Measurements from ENCODE around the gene VSIG10L2.

VSIG10L2 gene

DNA sequence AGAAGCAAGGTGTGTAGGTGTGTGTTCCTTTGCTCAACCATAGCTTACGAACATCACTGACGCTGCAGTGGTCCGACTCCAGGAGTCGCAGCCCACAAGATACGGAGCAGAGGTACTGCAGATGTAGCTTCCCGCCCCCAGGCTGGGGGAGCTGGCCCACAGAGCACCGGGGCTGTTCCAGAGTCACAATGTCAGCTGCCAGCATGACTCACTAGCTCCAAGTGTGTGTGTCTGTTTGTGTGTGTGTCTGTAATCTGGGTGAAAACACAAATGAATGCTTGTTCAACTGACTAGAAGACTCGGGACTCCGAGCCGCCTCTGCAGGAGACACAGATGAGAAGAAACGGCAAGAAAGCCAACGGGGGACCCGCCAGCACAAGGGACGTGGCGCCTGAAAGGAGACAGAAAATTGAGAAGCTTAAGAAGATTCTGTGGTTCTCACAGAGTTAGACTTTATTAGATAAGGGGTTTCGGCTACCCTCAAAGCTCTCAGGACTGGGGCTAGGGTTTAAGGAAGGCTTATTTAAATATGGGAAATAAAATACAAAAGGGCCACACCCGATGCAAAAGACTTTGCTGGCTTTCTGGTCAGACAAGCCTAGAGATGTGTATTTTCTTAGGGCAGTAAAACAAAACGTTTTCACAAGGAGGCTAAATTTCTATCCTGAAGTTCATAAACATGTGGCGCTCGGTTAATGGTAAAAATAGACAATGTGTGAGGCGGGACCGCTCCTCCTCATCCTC lies 10.7 kb downstream of the VSIG10L2 start:
- Histone ChIP-seq H3K4me1 (ENCODE audit: control insufficient read depth, insufficient read depth, low read length) (no peaks in the 10 kb centered on the region), H3K4me2 (ENCODE audit: low read length) (no peak overlapping the region), H3K4me3 (ENCODE audit: low read length) (no peak overlapping the region), H3K9ac (ENCODE audit: low read depth, low read length) (no peak overlapping the region), H3K36me3 (ENCODE audit: insufficient read depth, low read length) (no peaks in the 10 kb centered on the region), H3K9me3 (replicated peaks; ENCODE audit: low read length) (no peaks in the 10 kb centered on the region), H3K27me3 (ENCODE audit: control insufficient read depth, insufficient read depth, low read length) (peaks cover 16% of the 10 kb centered on the region)

DNA sequence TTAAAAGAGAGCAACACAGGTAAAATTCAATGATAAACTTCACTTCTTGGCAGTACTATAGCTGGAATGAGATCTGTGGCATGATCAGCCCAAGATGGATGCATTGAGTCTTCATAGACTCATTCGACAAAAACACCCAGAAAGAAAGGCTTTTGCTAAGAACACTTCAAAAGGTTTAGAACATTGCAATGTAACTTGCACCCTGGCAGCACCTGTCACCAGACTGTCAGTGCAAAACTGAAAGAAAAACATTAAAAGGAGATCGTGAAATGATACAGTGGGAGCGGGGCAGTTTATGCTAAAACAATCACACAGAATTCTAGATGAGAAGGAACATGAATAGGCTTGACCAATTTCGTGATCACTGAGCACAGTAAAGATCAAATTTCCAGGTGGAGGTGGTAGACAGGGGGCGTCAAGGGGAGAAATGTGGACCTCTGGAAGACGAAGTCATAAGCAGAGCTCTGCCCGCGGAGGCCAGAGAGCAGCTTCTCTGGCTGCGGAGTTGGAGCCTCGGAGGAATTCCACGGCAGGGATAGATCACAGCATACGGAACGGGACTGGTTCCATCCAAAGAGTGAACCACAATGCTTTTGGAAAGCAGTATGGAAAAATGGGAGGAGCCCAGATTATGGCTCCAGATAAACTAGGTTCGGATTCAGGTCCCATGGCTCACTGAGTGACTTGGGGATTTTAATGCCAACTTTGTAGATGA lies 11.9 kb downstream of the VSIG10L2 start:
- H3K9me3 ChIP-seq (replicated peaks; ENCODE audit: low read length): no peaks in the 10 kb centered on the region
- H3K4me2 ChIP-seq (ENCODE audit: low read length): no peak overlapping the region
- H3K4me1 ChIP-seq (ENCODE audit: control insufficient read depth, insufficient read depth, low read length): no peaks in the 10 kb centered on the region
- peaks cover 12% of the 10 kb centered on the region for H3K27me3 ChIP-seq (ENCODE audit: control insufficient read depth, insufficient read depth, low read length)
- H3K36me3 ChIP-seq (ENCODE audit: insufficient read depth, low read length): no peaks in the 10 kb centered on the region
- no peak overlapping the region for H3K9ac ChIP-seq (ENCODE audit: low read depth, low read length)
- no peak overlapping the region for H3K4me3 ChIP-seq (ENCODE audit: low read length)

- H3K4me1 ChIP-seq (ENCODE audit: control insufficient read depth, insufficient read depth, low read length): no peaks in the 10 kb centered on the region
- peaks cover 4% of the 10 kb centered on the region for H3K27me3 ChIP-seq (ENCODE audit: control insufficient read depth, insufficient read depth, low read length)
- H3K9me3 ChIP-seq (replicated peaks; ENCODE audit: low read length): no peaks in the 10 kb centered on the region
- no peak overlapping the region for H3K4me2 ChIP-seq (ENCODE audit: low read length)
- H3K36me3 ChIP-seq (ENCODE audit: insufficient read depth, low read length): no peaks in the 10 kb centered on the region
- H3K4me3 ChIP-seq (ENCODE audit: low read length): no peak overlapping the region
- no peak overlapping the region for H3K9ac ChIP-seq (ENCODE audit: low read depth, low read length)
These were observed 13.1 kb downstream of the VSIG10L2 start for GRCh38 chr11:125958872-125959400.

GRCh38 chr11:125959511-125959910 lies 13.7 kb downstream of the VSIG10L2 start:
- H3K9ac ChIP-seq (ENCODE audit: low read depth, low read length): no peak overlapping the region
- H3K27me3 ChIP-seq (ENCODE audit: control insufficient read depth, insufficient read depth, low read length): peaks cover under 1% of the 10 kb centered on the region
- no peaks in the 10 kb centered on the region for H3K4me1 ChIP-seq (ENCODE audit: control insufficient read depth, insufficient read depth, low read length)
- H3K36me3 ChIP-seq (ENCODE audit: insufficient read depth, low read length): no peaks in the 10 kb centered on the region
- H3K4me3 ChIP-seq (ENCODE audit: low read length): no peak overlapping the region
- H3K4me2 ChIP-seq (ENCODE audit: low read length): no peak overlapping the region
- H3K9me3 ChIP-seq (replicated peaks; ENCODE audit: low read length): no peaks in the 10 kb centered on the region

DNA sequence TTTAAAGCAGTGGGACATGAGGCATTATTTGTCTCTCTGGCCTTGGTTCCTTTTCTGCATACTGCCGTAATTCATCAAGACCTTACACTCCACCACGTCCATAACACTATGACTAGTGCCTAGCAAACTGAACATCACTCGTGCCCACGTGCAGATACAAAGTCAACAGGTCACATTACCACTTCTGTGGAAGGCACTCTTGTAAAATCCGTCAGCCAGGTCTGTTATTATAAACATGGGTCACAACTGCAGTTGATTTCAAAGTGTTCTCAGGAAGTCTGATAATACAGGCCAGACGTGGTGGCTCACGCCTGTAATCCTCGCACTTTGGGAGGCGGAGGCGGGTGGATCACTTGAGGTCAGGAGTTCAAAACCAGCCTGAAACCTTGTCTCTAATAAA lies 14.1 kb downstream of the VSIG10L2 start:
- Histone ChIP-seq H3K9ac (ENCODE audit: low read depth, low read length) (no peak overlapping the region), H3K27me3 (ENCODE audit: control insufficient read depth, insufficient read depth, low read length) (no peaks in the 10 kb centered on the region), H3K4me3 (ENCODE audit: low read length) (no peak overlapping the region), H3K9me3 (replicated peaks; ENCODE audit: low read length) (no peaks in the 10 kb centered on the region), H3K36me3 (ENCODE audit: insufficient read depth, low read length) (no peaks in the 10 kb centered on the region), H3K4me1 (ENCODE audit: control insufficient read depth, insufficient read depth, low read length) (no peaks in the 10 kb centered on the region), H3K4me2 (ENCODE audit: low read length) (no peak overlapping the region)

- Histone ChIP-seq H3K36me3 (ENCODE audit: insufficient read depth, low read length) (no peaks in the 10 kb centered on the region), H3K4me2 (ENCODE audit: low read length) (no peak overlapping the region), H3K4me1 (ENCODE audit: control insufficient read depth, insufficient read depth, low read length) (no peaks in the 10 kb centered on the region), H3K9ac (ENCODE audit: low read depth, low read length) (no peak overlapping the region), H3K4me3 (ENCODE audit: low read length) (no peak overlapping the region), H3K27me3 (ENCODE audit: control insufficient read depth, insufficient read depth, low read length) (no peaks in the 10 kb centered on the region), H3K9me3 (replicated peaks; ENCODE audit: low read length) (no peaks in the 10 kb centered on the region)
These were observed 14.9 kb downstream of the VSIG10L2 start for GRCh38 chr11:125960771-125961170.

DNA sequence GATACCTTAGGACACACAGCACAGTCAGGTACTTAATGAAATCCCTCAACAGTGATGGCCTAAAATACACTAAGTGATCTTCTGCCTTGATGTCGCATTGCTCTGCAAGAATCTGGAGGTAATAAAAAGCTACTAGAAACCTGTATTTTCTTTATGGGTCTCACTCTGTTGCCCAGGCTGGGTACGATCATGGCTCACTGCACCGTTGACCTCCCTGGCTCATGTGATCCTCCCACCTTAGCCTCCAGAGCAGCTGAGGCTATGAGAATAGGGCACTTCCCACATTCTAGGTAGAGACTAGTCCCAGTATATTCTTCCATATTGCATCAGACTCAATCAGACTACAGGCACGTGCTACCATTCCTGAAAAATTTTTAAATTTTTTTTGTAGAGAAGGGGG lies 21.7 kb downstream of the VSIG10L2 start:
- Histone ChIP-seq H3K4me3 (ENCODE audit: low read length) (no peak overlapping the region), H3K9me3 (replicated peaks; ENCODE audit: low read length) (no peaks in the 10 kb centered on the region), H3K9ac (ENCODE audit: low read depth, low read length) (no peak overlapping the region)

DNA sequence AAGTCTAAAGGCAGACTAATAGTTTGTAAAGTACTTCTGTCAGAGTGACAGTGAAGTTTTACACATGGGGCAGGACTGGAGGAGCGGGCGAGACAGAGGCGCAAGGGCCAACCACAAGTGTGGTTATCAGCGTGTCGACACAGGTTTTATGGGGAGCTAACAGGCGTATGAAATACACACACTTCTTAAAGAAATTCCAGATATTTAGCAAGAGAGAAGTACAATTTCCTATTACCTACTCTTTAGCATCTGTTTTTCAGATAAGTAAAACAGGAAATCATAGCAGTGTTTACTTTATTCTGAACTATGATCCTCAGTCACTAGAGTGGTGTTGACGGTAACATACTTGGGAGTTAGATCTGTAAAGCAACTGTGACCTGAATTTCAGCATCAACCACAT lies 22.5 kb downstream of the VSIG10L2 start:
- no peaks in the 10 kb centered on the region for H3K9me3 ChIP-seq (replicated peaks; ENCODE audit: low read length)
- no peak overlapping the region for H3K4me2 ChIP-seq (ENCODE audit: low read length)
- peaks cover 2% of the 10 kb centered on the region for H3K27me3 ChIP-seq (ENCODE audit: control insufficient read depth, insufficient read depth, low read length)
- no peak overlapping the region for H3K4me3 ChIP-seq (ENCODE audit: low read length)
- no peaks in the 10 kb centered on the region for H3K36me3 ChIP-seq (ENCODE audit: insufficient read depth, low read length)
- H3K9ac ChIP-seq (ENCODE audit: low read depth, low read length): no peak overlapping the region
- peaks cover 6% of the 10 kb centered on the region for H3K4me1 ChIP-seq (ENCODE audit: control insufficient read depth, insufficient read depth, low read length)

More for the DNA sequence above, 21.7 kb downstream of the VSIG10L2 start:
- no peaks in the 10 kb centered on the region for H3K36me3 ChIP-seq (ENCODE audit: insufficient read depth, low read length)
- H3K27me3 ChIP-seq (ENCODE audit: control insufficient read depth, insufficient read depth, low read length): peaks cover 2% of the 10 kb centered on the region
- H3K4me2 ChIP-seq (ENCODE audit: low read length): no peak overlapping the region
- H3K4me1 ChIP-seq (ENCODE audit: control insufficient read depth, insufficient read depth, low read length): peaks cover 6% of the 10 kb centered on the region

DNA sequence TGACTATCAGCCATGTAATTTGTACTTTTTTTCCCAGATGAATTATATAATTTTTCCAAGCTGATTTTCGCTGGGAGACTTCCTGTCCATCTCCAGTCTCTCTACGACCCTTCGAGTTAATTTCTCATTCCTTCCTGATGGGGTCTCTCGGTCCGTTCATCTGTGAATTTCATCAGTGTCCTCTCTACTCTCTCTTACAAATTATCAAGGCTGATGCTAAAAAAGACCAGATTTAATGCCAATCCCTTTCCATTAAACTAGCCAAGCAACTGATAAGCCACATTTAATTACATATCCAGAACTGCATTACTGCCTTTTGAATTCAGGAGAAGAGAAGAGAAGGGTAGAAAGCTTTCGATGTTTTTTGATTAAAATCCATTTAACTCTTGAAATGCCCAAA lies 25.8 kb downstream of the VSIG10L2 start:
- H3K9ac ChIP-seq (ENCODE audit: low read depth, low read length): no peak overlapping the region
- no peaks in the 10 kb centered on the region for H3K36me3 ChIP-seq (ENCODE audit: insufficient read depth, low read length)

DNA sequence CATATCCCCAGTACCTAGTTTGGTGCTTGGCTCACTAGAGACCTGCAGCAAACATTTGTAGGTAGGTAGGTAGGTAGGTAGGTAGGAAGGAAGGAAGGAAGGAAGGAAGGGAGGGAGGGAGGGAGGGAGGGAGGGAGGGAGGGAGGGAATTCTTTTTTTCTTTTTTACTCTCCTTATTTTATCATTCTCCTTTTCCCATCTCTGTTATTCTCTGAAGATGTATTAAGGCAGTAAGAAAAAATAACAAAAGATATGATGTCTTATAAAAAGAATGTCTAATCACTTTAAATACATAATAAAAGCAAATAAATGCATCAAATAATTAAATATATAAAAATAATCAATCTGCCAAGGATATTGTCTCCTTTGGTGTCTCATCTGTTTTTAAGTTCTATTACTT lies 28.4 kb downstream of the VSIG10L2 start:
- Histone ChIP-seq H3K4me1 (ENCODE audit: control insufficient read depth, insufficient read depth, low read length) (no peaks in the 10 kb centered on the region), H3K36me3 (ENCODE audit: insufficient read depth, low read length) (no peaks in the 10 kb centered on the region), H3K4me3 (ENCODE audit: low read length) (no peak overlapping the region), H3K4me2 (ENCODE audit: low read length) (no peak overlapping the region), H3K9ac (ENCODE audit: low read depth, low read length) (no peak overlapping the region), H3K27me3 (ENCODE audit: control insufficient read depth, insufficient read depth, low read length) (no peaks in the 10 kb centered on the region), H3K9me3 (replicated peaks; ENCODE audit: low read length) (no peaks in the 10 kb centered on the region)

More for the DNA sequence above, 25.8 kb downstream of the VSIG10L2 start:
- Histone ChIP-seq H3K4me2 (ENCODE audit: low read length) (no peak overlapping the region), H3K4me3 (ENCODE audit: low read length) (no peak overlapping the region), H3K9me3 (replicated peaks; ENCODE audit: low read length) (no peaks in the 10 kb centered on the region), H3K4me1 (ENCODE audit: control insufficient read depth, insufficient read depth, low read length) (peaks cover 6% of the 10 kb centered on the region), H3K27me3 (ENCODE audit: control insufficient read depth, insufficient read depth, low read length) (peaks cover 2% of the 10 kb centered on the region)

- Histone ChIP-seq H3K9ac (ENCODE audit: low read depth, low read length) (no peak overlapping the region), H3K4me3 (ENCODE audit: low read length) (no peak overlapping the region), H3K4me2 (ENCODE audit: low read length) (no peak overlapping the region), H3K36me3 (ENCODE audit: insufficient read depth, low read length) (no peaks in the 10 kb centered on the region), H3K9me3 (replicated peaks; ENCODE audit: low read length) (no peaks in the 10 kb centered on the region), H3K27me3 (ENCODE audit: control insufficient read depth, insufficient read depth, low read length) (no peaks in the 10 kb centered on the region), H3K4me1 (ENCODE audit: control insufficient read depth, insufficient read depth, low read length) (no peaks in the 10 kb centered on the region)
These were observed 29.8 kb downstream of the VSIG10L2 start for GRCh38 chr11:125975634-125976033.

All from skeletal muscle satellite cell (primary cell).